NCI-H187 (cell line): ENCODE data around the gene COL9A3.

ENCODE experiments used
- DNase-seq, 2 experiments: peaks; one replicate each; lab custom pipeline; 2025; lab: John Stamatoyannopoulos, UW

COL9A3 gene

DNA sequence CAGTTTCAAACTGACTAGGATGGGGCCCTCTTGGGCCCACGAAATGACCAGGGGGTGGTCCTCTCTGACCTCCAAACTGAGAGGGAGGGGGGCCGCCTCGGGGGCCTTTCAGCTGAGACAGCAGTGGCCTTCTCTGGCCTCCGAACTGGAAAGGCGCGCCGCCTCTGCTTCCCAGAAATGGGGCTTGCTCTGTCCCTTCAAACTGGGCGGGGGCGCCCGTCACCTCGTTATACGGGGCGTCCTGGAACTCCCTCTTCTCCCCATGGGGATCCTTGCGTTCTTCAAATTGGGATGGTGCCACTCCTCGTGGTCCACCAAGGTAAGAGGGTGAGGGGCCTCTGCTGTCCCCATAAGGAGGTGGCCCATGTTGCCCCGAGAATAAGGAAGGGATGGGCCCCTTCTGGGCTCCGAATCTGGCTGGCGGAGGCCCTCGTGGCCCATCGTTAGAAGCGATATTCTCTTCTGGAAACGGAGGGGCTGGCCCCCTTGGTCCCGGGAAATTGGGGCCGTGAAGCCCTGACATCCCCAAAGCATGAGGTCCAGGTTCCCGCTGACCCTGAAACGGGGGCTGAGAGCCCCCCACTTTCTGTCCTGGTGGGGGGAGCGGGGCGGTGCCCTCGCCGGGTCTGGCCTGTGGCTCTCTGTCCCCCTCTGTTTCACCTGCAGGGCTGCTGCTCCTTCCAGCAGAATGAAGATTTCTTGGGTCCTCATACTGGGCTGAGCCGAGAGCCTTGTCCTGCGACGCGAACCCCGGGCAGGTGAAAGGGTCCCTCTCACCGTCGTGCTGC lies 63.5 kb downstream of the COL9A3 start:
- DNase-seq, result no peak

DNA sequence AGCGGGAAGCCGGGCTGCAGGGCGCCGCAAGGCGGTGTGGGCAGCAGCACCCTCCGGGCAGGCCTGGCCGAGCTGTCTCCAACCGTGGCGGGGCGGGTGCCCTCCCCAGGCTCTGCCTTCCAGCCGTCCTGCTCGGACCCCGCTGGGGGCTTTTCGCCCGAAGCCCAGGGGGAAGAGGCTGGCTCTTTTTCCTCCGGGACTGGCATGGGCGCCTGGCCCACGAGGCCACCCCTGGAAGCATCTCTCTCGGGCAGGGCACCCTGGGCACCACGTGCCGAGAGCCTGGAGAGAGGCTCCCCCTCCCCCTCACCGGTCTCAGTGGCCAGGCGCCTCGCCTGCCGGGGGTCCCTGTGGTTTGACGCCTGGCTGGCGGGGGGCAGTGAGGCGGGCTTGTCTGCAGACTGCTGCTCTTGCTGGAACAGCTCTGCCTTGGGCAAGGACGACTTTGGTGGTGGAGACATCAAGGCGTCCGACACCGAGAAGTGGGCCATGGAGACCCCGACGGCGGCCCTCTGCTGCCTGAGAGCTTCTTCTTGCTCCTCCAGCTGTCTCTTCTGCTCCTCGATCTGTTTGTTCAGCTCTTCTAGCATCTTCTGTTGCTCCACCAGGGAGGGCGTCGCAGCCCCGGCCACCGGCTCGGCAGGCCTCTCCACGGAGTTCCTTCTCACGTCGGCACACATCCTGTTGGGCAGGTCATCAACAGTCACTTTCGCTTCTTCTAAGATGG lies 64.2 kb downstream of the COL9A3 start:
- no peak for DNase-seq

DNA sequence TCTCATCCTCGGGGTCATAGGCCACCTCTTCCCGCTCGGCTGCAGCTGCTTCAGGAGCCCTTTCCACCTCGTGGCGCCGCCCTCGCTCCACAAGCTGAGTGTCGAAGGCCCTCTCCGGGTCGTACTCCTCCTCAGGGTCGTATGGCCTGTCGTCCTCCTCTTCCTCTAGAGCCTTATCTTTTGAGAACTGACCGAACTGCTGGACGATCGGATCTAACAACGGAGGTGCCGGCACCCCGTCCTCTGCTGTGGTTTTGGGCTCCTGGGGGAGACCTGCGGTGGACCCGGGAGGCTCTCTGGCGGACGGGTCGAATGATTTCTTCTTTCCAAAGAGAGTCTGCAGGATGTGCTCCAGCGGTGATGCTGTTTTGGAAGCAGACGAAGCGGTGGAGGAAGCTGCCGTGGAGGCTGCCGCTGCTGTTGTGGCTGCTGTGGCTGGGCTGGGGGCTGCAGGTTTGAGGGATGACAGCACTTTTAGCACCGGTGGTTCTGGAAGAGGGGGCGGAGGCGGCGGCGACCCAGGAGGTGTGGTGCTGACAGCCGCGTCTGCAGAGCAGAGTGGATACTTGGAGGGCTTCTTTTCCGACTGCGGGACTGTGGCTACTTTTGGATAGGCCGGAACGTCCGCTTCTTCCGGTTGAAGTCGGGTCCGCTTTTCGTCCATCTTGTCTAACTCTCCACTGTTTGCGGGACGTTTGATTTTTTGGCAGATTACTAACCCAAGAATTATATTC lies 65.0 kb downstream of the COL9A3 start:
- DNase-seq, result no peak

DNA sequence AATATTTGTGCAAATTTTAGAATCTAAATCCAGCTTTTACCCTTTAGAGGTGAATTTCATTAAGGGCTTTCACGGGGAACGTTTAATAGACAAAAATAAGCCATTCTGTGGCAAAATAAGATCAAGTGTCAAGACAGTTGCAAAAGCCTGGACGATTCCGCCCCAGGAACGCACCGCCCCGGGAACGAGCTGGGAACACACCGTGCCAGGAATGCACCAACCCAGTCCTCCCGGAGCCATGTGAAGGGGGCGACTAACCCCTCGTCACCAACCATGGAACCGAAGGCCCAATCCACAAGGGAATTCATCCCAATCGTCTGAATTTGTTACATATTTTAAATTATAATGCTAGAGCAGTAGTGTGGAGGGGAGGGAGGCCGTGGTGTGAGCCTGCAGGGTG lies 65.6 kb downstream of the COL9A3 start:
- no peak for DNase-seq

DNA sequence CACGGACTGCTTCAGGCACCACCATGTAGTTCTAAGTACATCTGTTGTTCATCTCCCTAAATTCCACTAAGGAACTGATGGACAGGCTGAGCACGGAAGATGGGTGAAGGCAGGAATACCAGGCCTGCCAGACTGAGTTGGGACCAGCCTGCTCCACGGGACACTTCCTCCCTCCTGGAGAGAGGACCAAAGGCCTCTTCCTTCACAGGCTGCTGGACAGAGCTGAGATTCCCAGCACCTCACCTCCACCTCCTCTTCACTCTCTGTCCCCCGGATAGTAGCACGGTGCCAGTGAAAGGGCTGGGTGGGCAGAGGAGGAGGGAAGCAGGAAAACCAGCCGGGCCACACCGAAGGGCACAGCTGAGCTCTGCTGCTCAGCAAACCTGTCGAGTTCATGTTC lies 67.7 kb downstream of the COL9A3 start:
- no peak for DNase-seq

DNA sequence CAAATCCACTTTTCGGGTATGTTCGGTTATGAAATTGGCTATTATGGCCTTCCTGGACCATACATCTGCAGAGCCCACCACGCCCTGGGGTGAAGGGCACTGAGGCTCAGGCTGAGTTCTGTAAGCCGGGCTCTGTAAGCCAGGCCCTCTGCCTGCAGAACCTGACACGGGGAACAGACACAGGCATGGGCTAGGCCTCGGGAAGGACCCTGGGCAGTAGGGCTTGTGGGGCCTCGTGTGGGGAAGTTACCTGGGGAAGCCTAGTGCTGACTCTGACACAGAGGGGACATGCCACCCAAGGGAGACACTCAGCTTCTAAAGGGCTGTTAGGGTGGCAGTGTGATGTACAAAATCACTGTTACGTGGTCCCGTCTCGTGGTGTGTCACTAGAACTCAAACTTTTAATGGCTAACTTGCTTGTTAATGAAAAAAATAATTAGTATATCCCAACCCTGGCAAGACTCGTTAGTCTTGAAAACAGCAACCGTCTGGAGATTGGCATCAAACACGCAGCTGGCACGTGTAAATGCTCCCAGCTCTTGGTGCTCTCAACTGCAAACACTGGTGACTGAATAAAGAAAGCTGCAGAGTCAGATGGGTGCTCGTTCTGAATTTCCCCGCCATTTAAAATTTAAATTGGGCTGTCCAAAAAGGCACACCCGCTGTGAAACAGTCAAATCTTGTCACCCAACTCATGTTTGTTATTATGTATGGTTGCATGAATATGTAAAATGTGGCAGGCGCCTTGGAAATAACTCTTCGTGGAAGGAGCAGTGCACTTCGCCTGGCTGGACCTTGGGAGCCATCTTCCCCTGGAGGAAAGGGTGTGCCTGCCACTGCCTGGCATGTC lies 68.4 kb downstream of the COL9A3 start:
- no peak for DNase-seq

DNA sequence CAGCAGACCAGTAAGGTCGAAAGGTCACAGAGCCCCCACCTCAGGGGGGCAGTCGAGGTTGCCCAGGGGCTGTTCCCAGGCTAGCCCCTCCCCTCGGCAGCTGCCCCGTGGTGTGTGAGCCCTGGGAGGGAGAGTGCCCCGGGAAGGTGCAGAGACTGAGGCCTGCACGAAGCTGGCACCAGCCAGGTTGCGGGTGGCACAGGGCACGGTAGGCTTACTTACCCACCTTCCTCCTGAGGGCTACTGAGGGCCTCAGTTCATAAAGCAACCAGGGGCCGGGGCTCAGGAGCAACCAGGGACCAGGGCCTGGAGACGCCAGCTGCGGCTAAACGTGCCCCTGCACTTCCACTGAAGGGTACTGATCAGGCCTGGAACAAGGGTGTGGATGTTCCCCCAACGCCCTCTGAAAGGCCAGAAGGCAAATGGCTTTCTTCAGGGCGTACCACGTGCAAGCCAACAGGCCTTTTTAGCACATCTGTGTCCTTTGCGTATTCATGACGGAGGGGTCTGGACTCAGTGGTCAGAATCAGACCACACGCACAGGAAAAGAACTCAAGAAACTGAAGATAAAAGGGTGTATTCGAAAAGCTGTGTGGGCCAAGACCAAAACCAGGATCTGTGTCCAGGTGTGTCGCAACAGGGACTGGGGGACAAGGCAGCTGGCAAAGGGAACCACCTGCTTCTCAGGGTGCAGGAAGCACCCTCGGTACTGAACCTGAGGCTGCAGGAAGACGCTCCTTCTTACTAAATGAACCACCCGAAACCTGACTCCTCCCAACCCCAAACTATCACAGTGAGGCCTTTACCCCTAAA lies 69.3 kb downstream of the COL9A3 start:
- no peak for DNase-seq

DNA sequence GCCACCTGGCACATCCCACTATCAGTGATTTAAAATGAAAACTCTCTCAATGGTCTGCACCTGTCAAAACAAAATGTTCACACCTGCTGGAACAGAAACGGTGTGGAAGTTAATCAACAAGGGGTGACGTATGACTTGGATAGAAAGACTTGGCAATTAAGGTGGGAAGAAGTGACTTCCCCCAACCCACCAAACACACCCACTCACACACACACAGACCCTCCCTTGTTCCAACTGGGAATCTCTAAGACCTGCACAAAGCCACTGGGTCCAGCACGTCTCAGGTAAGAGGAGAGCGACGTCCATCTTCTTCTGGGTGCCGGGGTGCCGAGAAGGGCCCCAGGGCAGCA lies 69.8 kb downstream of the COL9A3 start:
- DNase-seq, result no peak

DNA sequence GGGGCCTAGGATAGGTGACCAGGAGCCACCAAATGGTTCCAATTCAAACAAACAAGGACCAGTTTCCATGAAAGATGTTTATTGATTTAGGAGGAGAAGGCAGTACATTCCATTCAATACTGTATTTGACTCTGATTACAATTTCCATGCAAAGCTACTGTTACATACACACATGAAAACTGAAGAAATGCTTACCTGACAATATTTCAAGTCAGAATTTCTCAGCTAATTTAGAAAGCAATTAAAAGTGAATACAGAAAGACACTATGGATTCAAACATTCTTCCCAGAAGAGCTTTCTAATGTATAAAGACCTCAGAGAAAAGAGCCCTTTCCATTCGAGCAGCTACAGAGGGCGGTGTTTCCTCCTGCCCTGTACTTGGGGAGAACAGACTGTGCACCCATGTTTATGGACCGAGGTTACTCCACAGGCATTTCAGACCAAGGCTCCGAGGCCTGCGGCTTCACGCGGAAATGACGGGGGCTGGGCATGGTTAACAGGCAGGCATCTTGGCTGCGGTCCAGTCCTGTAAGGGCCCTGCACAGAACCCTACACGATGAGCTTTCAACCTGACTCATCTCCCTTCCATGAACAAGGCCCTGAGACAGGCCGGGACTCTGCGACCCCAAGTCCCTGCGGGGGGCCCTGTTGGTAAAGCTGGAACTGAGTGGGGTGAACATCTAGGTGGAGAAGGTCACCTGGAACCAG lies 70.5 kb downstream of the COL9A3 start:
- DNase-seq, result peak in 1 of 2 experiments; percentile 24

DNA sequence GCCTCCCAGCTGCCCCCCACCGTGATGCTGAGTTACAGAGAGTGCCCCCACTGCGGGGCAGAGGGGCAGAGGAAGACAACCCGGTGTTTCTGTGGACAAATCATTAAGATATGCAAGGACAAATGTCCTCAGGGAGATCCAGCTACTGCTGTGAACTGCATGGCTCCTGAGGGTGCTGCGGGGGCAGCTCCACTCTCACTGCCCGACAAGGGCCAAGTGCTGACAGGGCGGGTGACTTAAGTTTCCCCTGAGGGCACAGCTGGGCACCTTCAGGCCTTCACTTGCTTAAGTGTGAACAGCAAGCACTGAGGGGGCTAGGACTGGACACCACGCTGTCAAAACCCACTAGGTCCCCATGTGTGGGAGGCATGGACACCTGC lies 71.0 kb downstream of the COL9A3 start:
- no peak for DNase-seq

DNA sequence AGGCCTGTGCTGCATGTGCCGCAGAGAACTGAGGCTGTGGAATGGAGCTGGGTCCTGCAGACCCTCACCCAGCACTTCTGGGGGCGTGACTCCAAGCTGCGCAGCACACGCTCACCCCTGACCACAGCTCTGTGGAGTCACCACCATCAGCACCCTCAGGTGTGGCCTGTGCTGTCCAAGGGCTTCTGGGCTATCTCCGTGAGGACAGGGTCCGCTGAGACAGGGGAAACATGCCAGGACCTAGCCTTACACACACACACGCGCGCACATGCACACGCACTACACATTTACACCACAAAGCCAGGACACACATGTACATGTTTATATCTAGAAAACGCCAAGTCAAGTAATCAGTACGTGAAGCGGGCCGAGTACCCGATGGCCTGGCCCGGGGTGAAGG lies 71.6 kb downstream of the COL9A3 start:
- no peak for DNase-seq

DNA sequence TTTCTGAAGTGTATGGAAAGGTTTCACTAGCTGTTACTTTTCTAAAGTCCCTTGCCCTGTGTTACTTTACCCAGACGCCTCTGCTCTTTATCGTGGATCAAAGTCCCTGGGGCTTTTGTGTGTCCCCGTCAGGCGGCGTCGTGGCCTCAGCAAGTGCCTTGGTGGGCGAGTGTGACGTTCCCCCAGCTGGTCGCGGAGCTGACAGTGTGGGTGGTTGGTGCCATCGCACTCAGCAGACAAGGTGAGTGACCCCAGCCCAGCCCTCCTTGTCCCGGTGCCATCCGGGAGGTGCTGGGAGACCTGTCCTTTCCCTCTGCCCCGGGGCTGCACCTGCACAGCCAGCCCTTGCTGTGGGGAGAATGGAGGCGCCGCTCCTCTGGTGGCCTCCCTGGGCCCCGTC lies 72.1 kb downstream of the COL9A3 start:
- no peak for DNase-seq

DNA sequence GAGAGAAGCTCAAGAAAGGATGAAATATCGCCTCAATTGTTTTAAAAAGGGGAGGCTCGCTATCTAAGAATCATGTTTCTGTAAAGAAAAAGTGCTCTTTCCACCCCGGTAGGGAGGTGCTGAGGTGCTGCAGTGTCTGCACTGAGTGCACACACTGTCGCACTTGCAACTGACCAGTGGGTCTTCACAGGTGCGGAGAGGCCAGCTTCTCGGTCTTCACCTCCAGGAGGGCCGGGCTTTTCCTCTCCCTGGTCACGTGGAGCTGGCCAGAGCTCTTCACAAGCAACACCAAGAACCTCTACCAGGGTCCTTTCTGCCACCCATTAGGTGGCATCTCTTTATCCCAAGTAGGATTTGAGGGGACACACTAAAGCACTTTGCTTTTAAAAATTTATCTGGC lies 72.6 kb downstream of the COL9A3 start:
- DNase-seq, result no peak

DNA sequence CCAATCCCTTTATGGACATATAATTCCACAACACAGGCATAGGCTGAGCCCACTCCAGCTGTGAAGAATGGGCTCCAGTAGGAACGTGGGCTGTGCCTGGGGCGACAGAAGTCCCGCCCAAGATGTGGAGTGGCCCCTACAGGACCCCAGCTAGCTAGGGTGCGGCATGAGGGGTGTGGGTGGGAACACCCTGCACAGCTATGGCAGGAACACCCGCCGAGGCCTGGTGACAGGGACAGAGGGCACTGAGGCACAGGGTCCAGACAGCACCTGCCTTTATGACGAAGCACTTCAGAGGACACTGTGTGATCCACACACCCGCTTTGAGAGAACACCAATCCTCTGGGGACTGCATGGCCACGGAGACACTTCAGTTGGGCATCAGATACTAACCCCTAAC lies 73.0 kb downstream of the COL9A3 start:
- DNase-seq, result no peak

DNA sequence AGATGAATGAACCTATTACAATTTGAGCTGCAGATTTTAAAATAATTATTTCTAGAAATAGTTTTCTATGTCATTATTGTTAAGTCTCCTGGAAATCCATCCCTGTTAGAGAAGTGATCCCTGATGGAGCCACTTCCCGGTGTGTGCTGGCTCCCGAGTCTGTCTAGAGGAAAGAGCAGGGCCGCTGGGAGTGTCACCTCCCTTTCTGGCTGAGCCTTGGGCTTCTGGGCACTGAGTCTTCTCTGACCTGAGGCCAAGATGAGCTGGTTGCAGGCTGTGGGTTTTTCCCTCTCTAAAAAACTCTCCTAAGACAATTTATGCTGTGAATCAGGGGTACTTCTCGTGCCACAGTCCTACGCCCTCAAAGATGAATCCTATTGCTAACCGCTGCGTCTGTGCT lies 73.6 kb downstream of the COL9A3 start:
- no peak for DNase-seq
